ENCODE measurements around the gene ATP2C1. TPM values are rescaled to one million over a fixed set of nuclear protein-coding genes. Genes with fewer than 3 reads are reported as not detected.

Gene ATP2C1
- total and polyA plus RNA-seq, 2 donors from 2014 or later: 46.8 to 102 TPM

- H3K27me3 ChIP-seq (ENCODE audit: control insufficient read depth, insufficient read depth, low read length): no peaks in the 10 kb centered on the region
- no peak overlapping the region for H3K9ac ChIP-seq (ENCODE audit: low read length in 3 of 3)
- TF ChIP-seq CTCF (IDR thresholded peaks at IDR 0.05; ENCODE audit: borderline replicate concordance, extremely low read depth, insufficient read depth): no peak
- H3K36me3 ChIP-seq (ENCODE audit: control insufficient read depth in 2 of 3, insufficient read depth in 3 of 3, low read length in 3 of 3): peaks cover 5 to 15% (median 14%) of the 10 kb centered on the region in 3 donors
- intact Hi-C loops (cut with DNase I): no loop called here
- no peak for FAIRE-seq
- H3K4me1 ChIP-seq (ENCODE audit: control insufficient read depth in 2 of 3, insufficient read depth in 2 of 3, low read depth in 1 of 3, low read length in 3 of 3): no peaks in the 10 kb centered on the region
- H3K27ac ChIP-seq (ENCODE audit: low read depth in 2 of 2, low read length in 2 of 2): no peak overlapping the region
- no peak for DNase-seq
- H3K9me3 ChIP-seq (ENCODE audit: control insufficient read depth in 2 of 3, insufficient read depth in 1 of 3, low read length in 3 of 3): no peaks in the 10 kb centered on the region
- H3K4me3 ChIP-seq (ENCODE audit: low read length in 3 of 3): no peak overlapping the region
Measured at GRCh38 chr3:130960139-130960795, 66.4 kb downstream of the ATP2C1 start.

GRCh38 chr3:130961458-130961857 is 67.6 kb downstream of the ATP2C1 start:
- no peak overlapping the region for H3K9ac ChIP-seq (ENCODE audit: low read length in 3 of 3)
- FAIRE-seq: no peak
- H3K9me3 ChIP-seq (ENCODE audit: control insufficient read depth in 2 of 3, insufficient read depth in 1 of 3, low read length in 3 of 3): no peaks in the 10 kb centered on the region
- intact Hi-C loops (cut with DNase I): no loop called here
- peaks cover 5 to 24% (median 18%) of the 10 kb centered on the region in 3 donors for H3K36me3 ChIP-seq (ENCODE audit: control insufficient read depth in 2 of 3, insufficient read depth in 3 of 3, low read length in 3 of 3)
- no peak for TF ChIP-seq CTCF (IDR thresholded peaks at IDR 0.05; ENCODE audit: borderline replicate concordance, extremely low read depth, insufficient read depth)
- no peak overlapping the region for H3K27ac ChIP-seq (ENCODE audit: low read depth in 2 of 2, low read length in 2 of 2)
- no peak for DNase-seq
- H3K4me1 ChIP-seq (ENCODE audit: control insufficient read depth in 2 of 3, insufficient read depth in 2 of 3, low read depth in 1 of 3, low read length in 3 of 3): no peaks in the 10 kb centered on the region
- H3K27me3 ChIP-seq (ENCODE audit: control insufficient read depth, insufficient read depth, low read length): no peaks in the 10 kb centered on the region
- no peak overlapping the region for H3K4me3 ChIP-seq (ENCODE audit: low read length in 3 of 3)

GRCh38 chr3:130963444-130963843 is 69.6 kb downstream of the ATP2C1 start:
- Histone ChIP-seq H3K27me3 (ENCODE audit: control insufficient read depth, insufficient read depth, low read length) (no peaks in the 10 kb centered on the region), H3K4me1 (ENCODE audit: control insufficient read depth in 2 of 3, insufficient read depth in 2 of 3, low read depth in 1 of 3, low read length in 3 of 3) (no peaks in the 10 kb centered on the region), H3K9ac (ENCODE audit: low read length in 3 of 3) (no peak overlapping the region), H3K4me3 (ENCODE audit: low read length in 3 of 3) (no peak overlapping the region), H3K36me3 (ENCODE audit: control insufficient read depth in 2 of 3, insufficient read depth in 3 of 3, low read length in 3 of 3) (peaks cover 5 to 24% (median 20%) of the 10 kb centered on the region in 3 donors), H3K9me3 (ENCODE audit: control insufficient read depth in 2 of 3, insufficient read depth in 1 of 3, low read length in 3 of 3) (no peaks in the 10 kb centered on the region), H3K27ac (ENCODE audit: low read depth in 2 of 2, low read length in 2 of 2) (no peak overlapping the region)
- FAIRE-seq (no peak), DNase-seq (no peak)
- TF ChIP-seq CTCF (IDR thresholded peaks at IDR 0.05; ENCODE audit: borderline replicate concordance, extremely low read depth, insufficient read depth): no peak
- intact Hi-C loops (cut with DNase I): no loop called here

GRCh38 chr3:130963878-130964277 is 70.0 kb downstream of the ATP2C1 start:
- Histone ChIP-seq H3K27me3 (ENCODE audit: control insufficient read depth, insufficient read depth, low read length) (no peaks in the 10 kb centered on the region), H3K4me3 (ENCODE audit: low read length in 3 of 3) (no peak overlapping the region), H3K4me1 (ENCODE audit: control insufficient read depth in 2 of 3, insufficient read depth in 2 of 3, low read depth in 1 of 3, low read length in 3 of 3) (no peaks in the 10 kb centered on the region), H3K36me3 (ENCODE audit: control insufficient read depth in 2 of 3, insufficient read depth in 3 of 3, low read length in 3 of 3) (peaks cover 4 to 24% (median 20%) of the 10 kb centered on the region in 3 donors), H3K27ac (ENCODE audit: low read depth in 2 of 2, low read length in 2 of 2) (no peak overlapping the region), H3K9ac (ENCODE audit: low read length in 3 of 3) (no peak overlapping the region), H3K9me3 (ENCODE audit: control insufficient read depth in 2 of 3, insufficient read depth in 1 of 3, low read length in 3 of 3) (no peaks in the 10 kb centered on the region)
- FAIRE-seq (no peak), DNase-seq (no peak)
- TF ChIP-seq CTCF (IDR thresholded peaks at IDR 0.05; ENCODE audit: borderline replicate concordance, extremely low read depth, insufficient read depth): no peak
- intact Hi-C loops (cut with DNase I): no loop called here

Measured in kidney (tissue), 14 donors.